ENCODE results near the gene SBK2. TPM values are rescaled to one million over a fixed set of nuclear protein-coding genes. Genes with fewer than 3 reads are reported as not detected.

The SBK2 gene
- total RNA-seq, 3 donors from 2014 or later (not counting 1 experiment from before 2014, with no cell fraction given), result not detected

DNA sequence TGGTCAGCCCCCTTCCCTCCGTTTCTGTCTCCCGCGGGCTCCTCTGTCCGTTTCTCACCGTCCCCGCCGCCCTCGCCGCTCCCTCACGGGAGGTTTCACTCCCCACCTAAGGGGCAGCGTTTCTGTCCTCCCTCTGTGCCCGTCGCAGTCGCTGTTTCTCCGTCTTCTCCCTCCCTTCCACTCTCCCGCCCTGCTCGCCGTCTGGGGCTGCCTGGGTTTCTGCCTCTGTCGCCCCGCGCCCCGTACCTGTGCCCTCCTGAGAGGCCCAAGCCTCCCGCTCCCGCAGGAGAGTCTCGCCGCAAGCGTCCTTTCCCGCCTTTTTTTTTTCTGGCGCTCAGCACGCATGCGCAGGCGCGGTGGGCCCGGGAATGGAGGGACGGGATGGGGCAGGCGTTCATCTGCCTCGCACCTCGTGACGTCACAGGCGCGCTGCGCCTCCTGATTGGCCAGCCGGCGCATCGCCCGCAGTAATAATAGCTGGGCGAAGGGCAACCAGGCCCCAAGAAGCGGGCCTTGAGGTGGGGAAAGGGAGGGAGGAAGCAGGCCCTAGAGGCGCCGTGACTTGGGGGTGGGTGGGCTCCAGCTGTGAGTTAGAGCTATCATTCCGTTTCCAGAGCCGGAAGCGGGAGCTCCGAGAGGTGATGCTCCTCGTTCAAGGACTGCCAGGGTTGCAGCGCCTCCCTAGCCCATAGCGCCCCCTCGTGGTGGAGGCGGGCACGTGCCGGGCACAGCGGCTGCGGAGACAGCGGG, 33.3 kb downstream of the SBK2 start:
- H3K9me3 Mint-ChIP-seq, result no peaks in the 10 kb centered on the region
- H3K4me3 Mint-ChIP-seq, result peak overlapping the region; percentile 95
- Histone ChIP-seq H3K4me3 (ENCODE audit: low read length) (peak overlapping the region; percentile 54), H3K9me3 (ENCODE audit: control insufficient read depth, insufficient read depth, low read length) (no peaks in the 10 kb centered on the region), H3K27ac (ENCODE audit: low read length) (peak overlapping the region; percentile 87), H3K4me1 (ENCODE audit: control insufficient read depth, insufficient read depth, low read length) (peaks cover 14% of the 10 kb centered on the region), H3K36me3 (ENCODE audit: control insufficient read depth, insufficient read depth, low read length) (no peaks in the 10 kb centered on the region), H3K27me3 (ENCODE audit: control insufficient read depth, insufficient read depth, low read length) (no peaks in the 10 kb centered on the region)
- ATAC-seq (peak; percentile 94), DNase-seq (peak; percentile 95 to 96)
- peaks cover 0 to 3% of the 10 kb centered on the region in 2 donors for H3K27me3 Mint-ChIP-seq (ENCODE audit: low read depth in 2 of 2)
- intact Hi-C loops (cut with micrococcal nuclease), result loop anchor here (1.0 to 5.0 kb wide), 4 partner anchors 37 to 362 kb away; no protein-coding TSS in a partner anchor
- H3K27ac Mint-ChIP-seq, result peak overlapping the region; percentile 89 to 90
- H3K36me3 Mint-ChIP-seq, result no peaks in the 10 kb centered on the region
- H3K4me1 Mint-ChIP-seq, result peaks cover 13 to 14% of the 10 kb centered on the region in 2 donors
- TF ChIP-seq, protein P1, sequence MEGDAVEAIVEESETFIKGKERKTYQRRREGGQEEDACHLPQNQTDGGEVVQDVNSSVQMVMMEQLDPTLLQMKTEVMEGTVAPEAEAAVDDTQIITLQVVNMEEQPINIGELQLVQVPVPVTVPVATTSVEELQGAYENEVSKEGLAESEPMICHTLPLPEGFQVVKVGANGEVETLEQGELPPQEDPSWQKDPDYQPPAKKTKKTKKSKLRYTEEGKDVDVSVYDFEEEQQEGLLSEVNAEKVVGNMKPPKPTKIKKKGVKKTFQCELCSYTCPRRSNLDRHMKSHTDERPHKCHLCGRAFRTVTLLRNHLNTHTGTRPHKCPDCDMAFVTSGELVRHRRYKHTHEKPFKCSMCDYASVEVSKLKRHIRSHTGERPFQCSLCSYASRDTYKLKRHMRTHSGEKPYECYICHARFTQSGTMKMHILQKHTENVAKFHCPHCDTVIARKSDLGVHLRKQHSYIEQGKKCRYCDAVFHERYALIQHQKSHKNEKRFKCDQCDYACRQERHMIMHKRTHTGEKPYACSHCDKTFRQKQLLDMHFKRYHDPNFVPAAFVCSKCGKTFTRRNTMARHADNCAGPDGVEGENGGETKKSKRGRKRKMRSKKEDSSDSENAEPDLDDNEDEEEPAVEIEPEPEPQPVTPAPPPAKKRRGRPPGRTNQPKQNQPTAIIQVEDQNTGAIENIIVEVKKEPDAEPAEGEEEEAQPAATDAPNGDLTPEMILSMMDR (IDR thresholded peaks at IDR 0.05), result peak; percentile 98
- 10% methylated on average over 64 of the region's 64 CpGs for WGBS (ENCODE audit: insufficient coverage)

DNA sequence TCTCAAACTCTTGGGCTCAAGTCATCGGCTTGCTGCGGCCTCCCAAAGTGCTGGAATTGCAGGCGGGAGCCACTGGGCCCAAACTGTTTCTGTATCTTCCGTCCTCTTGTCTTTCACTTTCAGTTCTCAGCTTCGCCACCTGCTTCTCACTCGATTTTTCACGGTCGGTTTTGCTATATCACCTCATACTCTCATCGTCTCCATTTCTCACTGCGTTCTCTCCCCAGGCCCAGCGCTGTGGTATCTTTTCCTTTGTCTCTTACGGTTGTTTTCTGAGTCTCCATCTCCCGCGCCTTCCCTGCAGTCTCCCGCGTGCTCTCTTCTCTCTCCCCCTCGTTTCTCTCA, 33.8 kb downstream of the SBK2 start:
- Mint-ChIP-seq H3K27ac (peak overlapping the region; percentile 89 to 90), H3K4me3 (peak overlapping the region; percentile 95), H3K27me3 (ENCODE audit: low read depth in 2 of 2) (peaks cover 0 to 3% of the 10 kb centered on the region in 2 donors), H3K4me1 (peaks cover 13 to 14% of the 10 kb centered on the region in 2 donors), H3K36me3 (no peaks in the 10 kb centered on the region), H3K9me3 (no peaks in the 10 kb centered on the region)
- intact Hi-C loops (cut with micrococcal nuclease), result loop anchor here (5.0 kb wide), 2 partner anchors 211 to 291 kb away; no protein-coding TSS in a partner anchor
- Histone ChIP-seq H3K27ac (ENCODE audit: low read length) (peak overlapping the region; percentile 87), H3K4me1 (ENCODE audit: control insufficient read depth, insufficient read depth, low read length) (peaks cover 14% of the 10 kb centered on the region), H3K36me3 (ENCODE audit: control insufficient read depth, insufficient read depth, low read length) (no peaks in the 10 kb centered on the region), H3K4me3 (ENCODE audit: low read length) (peak overlapping the region; percentile 54), H3K9me3 (ENCODE audit: control insufficient read depth, insufficient read depth, low read length) (no peaks in the 10 kb centered on the region), H3K27me3 (ENCODE audit: control insufficient read depth, insufficient read depth, low read length) (no peaks in the 10 kb centered on the region)
- DNase-seq (peak in 1 of 2 donors; percentile 47), ATAC-seq (no peak)
- TF ChIP-seq, protein P1 (IDR thresholded peaks at IDR 0.05), result no peak
- 71% methylated on average over 17 of the region's 17 CpGs for WGBS (ENCODE audit: insufficient coverage)

GRCh38 chr19:55502197-55502952, 34.6 kb downstream of the SBK2 start:
- Mint-ChIP-seq H3K36me3 (no peaks in the 10 kb centered on the region), H3K4me1 (peaks cover 13 to 14% of the 10 kb centered on the region in 2 donors), H3K4me3 (peak overlapping the region; percentile 14), H3K27ac (peak overlapping the region; percentile 2 to 89), H3K9me3 (no peaks in the 10 kb centered on the region), H3K27me3 (ENCODE audit: low read depth in 2 of 2) (no peaks in the 10 kb centered on the region)
- 90% methylated on average over 9 of the region's 9 CpGs for WGBS (ENCODE audit: insufficient coverage)
- intact Hi-C loops (cut with micrococcal nuclease), result loop anchor here (5.0 kb wide), 2 partner anchors 210 to 290 kb away; no protein-coding TSS in a partner anchor
- Histone ChIP-seq H3K27ac (ENCODE audit: low read length) (no peak overlapping the region), H3K9me3 (ENCODE audit: control insufficient read depth, insufficient read depth, low read length) (no peaks in the 10 kb centered on the region), H3K4me1 (ENCODE audit: control insufficient read depth, insufficient read depth, low read length) (peaks cover 14% of the 10 kb centered on the region), H3K27me3 (ENCODE audit: control insufficient read depth, insufficient read depth, low read length) (no peaks in the 10 kb centered on the region), H3K4me3 (ENCODE audit: low read length) (no peak overlapping the region), H3K36me3 (ENCODE audit: control insufficient read depth, insufficient read depth, low read length) (no peaks in the 10 kb centered on the region)
- ATAC-seq (no peak), DNase-seq (no peak)
- TF ChIP-seq, protein P1 (IDR thresholded peaks at IDR 0.05), result no peak
